GM12873 (cell line): ENCODE measurements around the gene DDOST.

ENCODE experiments used
- TF ChIP-seq, protein P1 (sequence below): IDR thresholded peaks from 2 replicates; pipeline ENCODE4 v1.5.1; 2012; ENCODE audit warnings: low read depth, mild to moderate bottlenecking, moderate library complexity, low read length, control low read depth; ENCODE audit not compliant: insufficient read depth; ENCODE audit errors: missing control alignments

The DDOST gene

DNA sequence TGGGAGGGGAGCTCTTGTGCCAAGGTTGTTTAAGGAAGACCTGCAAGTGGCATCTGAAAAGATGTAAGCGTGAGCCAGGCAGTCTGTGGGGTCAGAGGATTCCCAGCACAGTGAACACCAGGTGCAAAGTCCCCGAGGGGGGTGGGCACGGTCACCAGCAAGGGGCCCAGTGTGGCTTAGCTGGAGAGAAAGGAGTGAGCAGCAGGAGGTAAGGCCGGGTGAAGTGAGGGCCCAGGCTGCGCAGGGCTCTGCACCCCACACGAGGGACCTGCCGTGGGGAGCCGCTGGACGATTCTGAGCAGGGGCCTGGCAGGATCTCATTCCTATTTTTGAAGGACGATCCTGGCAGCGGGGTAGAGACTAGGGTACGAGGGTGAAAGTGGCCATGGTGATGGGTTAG lies 4.1 kb downstream of the DDOST start:
- TF ChIP-seq, protein P1, sequence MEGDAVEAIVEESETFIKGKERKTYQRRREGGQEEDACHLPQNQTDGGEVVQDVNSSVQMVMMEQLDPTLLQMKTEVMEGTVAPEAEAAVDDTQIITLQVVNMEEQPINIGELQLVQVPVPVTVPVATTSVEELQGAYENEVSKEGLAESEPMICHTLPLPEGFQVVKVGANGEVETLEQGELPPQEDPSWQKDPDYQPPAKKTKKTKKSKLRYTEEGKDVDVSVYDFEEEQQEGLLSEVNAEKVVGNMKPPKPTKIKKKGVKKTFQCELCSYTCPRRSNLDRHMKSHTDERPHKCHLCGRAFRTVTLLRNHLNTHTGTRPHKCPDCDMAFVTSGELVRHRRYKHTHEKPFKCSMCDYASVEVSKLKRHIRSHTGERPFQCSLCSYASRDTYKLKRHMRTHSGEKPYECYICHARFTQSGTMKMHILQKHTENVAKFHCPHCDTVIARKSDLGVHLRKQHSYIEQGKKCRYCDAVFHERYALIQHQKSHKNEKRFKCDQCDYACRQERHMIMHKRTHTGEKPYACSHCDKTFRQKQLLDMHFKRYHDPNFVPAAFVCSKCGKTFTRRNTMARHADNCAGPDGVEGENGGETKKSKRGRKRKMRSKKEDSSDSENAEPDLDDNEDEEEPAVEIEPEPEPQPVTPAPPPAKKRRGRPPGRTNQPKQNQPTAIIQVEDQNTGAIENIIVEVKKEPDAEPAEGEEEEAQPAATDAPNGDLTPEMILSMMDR: no peak

DNA sequence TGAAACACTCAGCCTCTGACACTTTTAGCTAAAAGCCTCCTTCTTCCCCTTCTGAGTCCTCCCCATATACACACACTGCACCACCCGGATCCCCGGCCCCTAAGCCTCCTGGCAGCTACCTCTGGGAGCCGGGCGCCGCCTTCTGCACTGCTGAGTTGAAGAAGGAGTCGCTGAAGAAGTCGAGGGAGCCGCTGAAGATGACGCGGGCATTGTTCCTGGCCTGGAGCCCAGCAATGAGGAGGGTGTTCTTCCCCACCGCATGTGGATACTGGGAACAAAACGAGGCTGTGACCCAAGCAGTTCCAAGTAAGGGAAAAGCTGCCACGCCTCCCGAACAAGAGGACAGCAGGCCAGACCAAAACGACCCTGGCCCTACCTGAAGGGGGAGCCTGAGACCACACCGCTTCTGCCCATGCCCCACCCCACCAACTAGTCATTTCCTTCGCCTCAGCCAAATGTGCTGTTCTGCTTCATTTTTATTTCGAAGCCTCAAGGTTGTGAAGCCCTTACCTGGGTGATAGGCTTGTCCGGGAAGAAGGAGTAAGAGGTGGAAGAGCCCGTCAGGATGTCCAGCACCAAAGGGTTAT lies 7.0 kb downstream of the DDOST start:
- TF ChIP-seq, protein P1: peak; percentile 3

GRCh38 chr1:20652300-20652699 lies 8.9 kb downstream of the DDOST start:
- TF ChIP-seq, protein P1: no peak

DNA sequence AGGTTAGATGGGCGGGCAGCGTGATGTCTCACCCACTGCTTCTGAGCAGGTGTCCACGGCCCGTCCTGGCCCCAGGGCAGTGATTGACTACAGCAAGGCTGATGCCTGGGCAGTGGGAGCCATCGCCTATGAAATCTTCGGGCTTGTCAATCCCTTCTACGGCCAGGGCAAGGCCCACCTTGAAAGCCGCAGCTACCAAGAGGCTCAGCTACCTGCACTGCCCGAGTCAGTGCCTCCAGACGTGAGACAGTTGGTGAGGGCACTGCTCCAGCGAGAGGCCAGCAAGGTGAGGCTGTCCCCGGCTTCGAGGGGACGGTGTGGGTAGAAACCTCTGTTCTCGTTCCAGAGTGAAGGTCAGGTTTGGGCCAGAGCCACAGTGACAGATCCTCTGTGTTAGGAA lies 12.2 kb downstream of the DDOST start:
- TF ChIP-seq, protein P1: no peak

GRCh38 chr1:20648438-20648837 lies 12.7 kb downstream of the DDOST start:
- TF ChIP-seq, protein P1: no peak

- TF ChIP-seq, protein P1: no peak
Observed at GRCh38 chr1:20645414-20645813, 15.8 kb downstream of the DDOST start.

GRCh38 chr1:20644416-20644815 lies 16.8 kb downstream of the DDOST start:
- TF ChIP-seq, protein P1: no peak
